K562 (cell line): ENCODE results near the gene ITSN1. TPM values are rescaled to one million over a fixed set of nuclear protein-coding genes. Genes with fewer than 3 reads are reported as not detected.

Source experiments
- CAMTA2 ChIP-seq: fragments of 250-450 bp; sonication (Bioruptor Pico); conservative IDR thresholded peaks from 2 replicates; pipeline ENCODE4 v1.5.1; 2022
- CREB3 ChIP-seq: fragments of 450-650 bp; conservative IDR thresholded peaks from 2 replicates; pipeline ENCODE4 v1.6.1; 2016; ENCODE audit warnings: missing genetic modification characterization, low read depth, mild to moderate bottlenecking, missing compliant biosample characterization, moderate library complexity
- CTCFL ChIP-seq: IDR thresholded peaks from 2 replicates; pipeline ENCODE4 v1.6.1; 2011; ENCODE audit warnings: borderline replicate concordance, low read depth, mild to moderate bottlenecking, moderate library complexity, low read length; ENCODE audit not compliant: insufficient read depth, poor library complexity, severe bottlenecking
- DDX20 ChIP-seq: fragments of 450-650 bp; IDR thresholded peaks from 2 replicates; pipeline ENCODE4 v1.6.1; 2016; ENCODE audit warnings: missing genetic modification characterization, low read depth, mild to moderate bottlenecking, missing compliant biosample characterization, moderate library complexity
- HMBOX1 ChIP-seq: sonication (generic); IDR thresholded peaks from 2 replicates; pipeline ENCODE4 v1.6.1; 2016
- MTF1 ChIP-seq: fragments of 250-450 bp; sonication (Bioruptor Pico); IDR thresholded peaks from 2 replicates; pipeline ENCODE4 v1.9.0; 2021; ENCODE audit warnings: moderate library complexity, mild to moderate bottlenecking, inconsistent platforms, borderline replicate concordance
- NR2C1 ChIP-seq, 2 experiments: fragments of 450-650 bp; IDR thresholded peaks; 2 replicates each; pipeline ENCODE4 v1.6.1; 2017; ENCODE audit warnings: mild to moderate bottlenecking in 2 of 2, antibody characterized with exemption in 1 of 2, inconsistent platforms in 1 of 2, missing compliant biosample characterization in 1 of 2, missing genetic modification characterization in 1 of 2
- NR2F6 ChIP-seq: fragments of 450-650 bp; formaldehyde crosslinking; IDR thresholded peaks from 2 replicates; pipeline ENCODE4 v1.4.0; 2020; ENCODE audit warnings: mild to moderate bottlenecking
- POLR2AphosphoS5 ChIP-seq: IDR thresholded peaks from 2 replicates; pipeline ENCODE4 v1.6.1; 2011; ENCODE audit warnings: mild to moderate bottlenecking, low read depth, low read length, moderate library complexity; ENCODE audit not compliant: control insufficient read depth, insufficient read depth
- SMAD1 ChIP-seq: fragments of 150-350 bp; IDR thresholded peaks from 2 replicates; pipeline ENCODE4 v1.6.1; 2014; ENCODE audit warnings: low read length, low read depth; ENCODE audit not compliant: partially characterized antibody
- TFAP4 ChIP-seq: sonication (generic); formaldehyde crosslinking; IDR thresholded peaks from 2 replicates; pipeline ENCODE4 v1.8.0; 2022; ENCODE audit warnings: missing genetic modification reagents, mild to moderate bottlenecking, moderate library complexity, borderline replicate concordance
- TRIM25 ChIP-seq: fragments of 450-650 bp; IDR thresholded peaks from 2 replicates; pipeline ENCODE4 v1.7.0; 2016; ENCODE audit warnings: borderline replicate concordance
- UBTF ChIP-seq, 2 experiments: IDR thresholded peaks; 2 replicates each; pipeline ENCODE4 v1.6.1; 2012; ENCODE audit warnings: improper control_type of control experiment in 2 of 2, low read depth in 2 of 2, low read length in 2 of 2, borderline replicate concordance in 1 of 2
- ZC3H8 ChIP-seq: fragments of 450-650 bp; IDR thresholded peaks from 2 replicates; pipeline ENCODE4 v1.6.1; 2017
- ZFX ChIP-seq: sonication (generic); formaldehyde crosslinking; IDR thresholded peaks from 2 replicates; pipeline ENCODE4 v1.8.0; 2022; ENCODE audit warnings: mild to moderate bottlenecking, missing genetic modification reagents, moderate library complexity
- ZNF766 ChIP-seq: fragments of 200-800 bp; sonication (Bioruptor generic); conservative IDR thresholded peaks from 2 replicates; pipeline ENCODE4 v1.6.1; 2016; ENCODE audit warnings: missing genetic modification characterization, missing compliant biosample characterization
- polyA plus RNA-seq, 8 experiments: library from polyadenylated mRNA; depleted of rRNA in 4 of 8; stranded (reverse) in 5 of 8; unstranded in 3 of 8; fragments of >200 nt; fragmentation: Nextera tagmentation in 2 of 8; fragmentation: Illumina TruSeq in 1 of 8; extraction: Ambion mirVana in 2 of 8; extraction: Trizol in 1 of 8; gene quantifications; 2 replicates each; pipeline versions ENCODE4 v1.2.1 to v1.2.3, GENCODE V29; 2011 to 2014; ENCODE audit warnings: inconsistent platforms in 1 of 8, missing spikeins in 1 of 8
- total RNA-seq, 7 experiments: library from RNA; depleted of rRNA in 6 of 7; stranded (reverse); fragments of >200 nt in 6 of 7; fragmentation: Illumina TruSeq in 2 of 7; extraction: Trizol in 2 of 7; gene quantifications; 2 replicates each; pipeline versions ENCODE4 v1.2.1 to v1.2.3, GENCODE V29; 2011 to 2021; ENCODE audit warnings: low replicate concordance in 1 of 7

The ITSN1 gene
- total and polyA plus RNA-seq, 9 of the 15 experiments (the other 6 are each of a cell fraction or from before 2014, with no cell fraction given), result 1.1 to 12.6 (median 4.8) TPM

- TF ChIP-seq CTCFL (no peak), DDX20 (tag) (no peak), ZNF766 (peak; percentile 78), SMAD1 (peak; percentile 77), CREB3 (tag) (no peak), POLR2AphosphoS5 (peak; percentile 97), HMBOX1 (no peak), NR2C1 (IDR thresholded peaks at IDR 0.05) (peak; percentile 52; the same call in 1 of the 2 replicates), NR2C1 (tag; IDR thresholded peaks at IDR 0.05) (peak; percentile 83), NR2F6 (CRISPR knock-in tag) (peak; percentile 67; the same call in 1 of the 2 replicates), UBTF (IDR thresholded peaks at IDR 0.05; ENCODE audit: borderline replicate concordance in 1 of 2, low read depth in 2 of 2, low read length in 2 of 2) (0 out of 4 replicates have a peak, but pooled peaks of 1 of the 2 experiments have one; percentile 37), MTF1 (CRISPR knock-in tag) (no peak), ZFX (CRISPR knock-in tag) (peak; percentile 44), ZC3H8 (no peak), CAMTA2 (CRISPR knock-in tag) (no peak), TRIM25 (no peak), TFAP4 (CRISPR knock-in tag) (peak; percentile 70; the same call in 1 of the 2 replicates)
Measured at GRCh38 chr21:33915368-33916199, 273.3 kb downstream of the ITSN1 start, which contains the start of gene ATP5PO (continued).
